ENCODE measurements around the gene CTDP1. TPM values are rescaled to one million over a fixed set of nuclear protein-coding genes. Genes with fewer than 3 reads are reported as not detected.

Gene CTDP1
- polyA plus RNA-seq, 3 donors: 10.3 to 11.3 (median 10.5) TPM

DNA sequence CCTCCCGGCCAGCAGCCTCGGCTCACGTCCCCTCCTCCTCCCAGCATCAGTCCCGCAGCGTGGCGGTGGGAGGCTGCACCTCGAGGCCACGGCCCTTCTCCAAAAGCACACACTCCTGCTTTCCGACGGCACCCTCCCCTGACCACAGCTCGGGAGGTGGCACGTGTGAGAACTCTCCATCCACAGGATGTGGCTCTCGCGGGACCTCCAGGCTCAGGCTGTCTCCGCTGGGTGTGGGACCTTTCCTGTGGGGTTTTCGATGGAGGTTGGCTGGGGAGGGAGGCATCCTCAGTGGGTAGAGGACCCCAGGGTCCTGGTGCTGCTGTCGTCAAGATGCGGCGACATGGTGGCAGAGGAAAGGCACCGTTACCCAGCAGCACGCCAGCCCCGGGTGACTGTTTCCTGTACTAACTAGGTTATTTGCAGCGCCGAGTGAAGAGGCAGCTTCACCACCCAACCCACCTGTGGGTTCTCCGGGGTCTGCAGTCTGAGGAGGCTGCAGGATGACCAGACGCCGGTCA, 75.3 kb downstream of the CTDP1 start:
- DNase-seq (ENCODE audit: low read depth in 3 of 3, low spot score in 2 of 3): no peak

DNA sequence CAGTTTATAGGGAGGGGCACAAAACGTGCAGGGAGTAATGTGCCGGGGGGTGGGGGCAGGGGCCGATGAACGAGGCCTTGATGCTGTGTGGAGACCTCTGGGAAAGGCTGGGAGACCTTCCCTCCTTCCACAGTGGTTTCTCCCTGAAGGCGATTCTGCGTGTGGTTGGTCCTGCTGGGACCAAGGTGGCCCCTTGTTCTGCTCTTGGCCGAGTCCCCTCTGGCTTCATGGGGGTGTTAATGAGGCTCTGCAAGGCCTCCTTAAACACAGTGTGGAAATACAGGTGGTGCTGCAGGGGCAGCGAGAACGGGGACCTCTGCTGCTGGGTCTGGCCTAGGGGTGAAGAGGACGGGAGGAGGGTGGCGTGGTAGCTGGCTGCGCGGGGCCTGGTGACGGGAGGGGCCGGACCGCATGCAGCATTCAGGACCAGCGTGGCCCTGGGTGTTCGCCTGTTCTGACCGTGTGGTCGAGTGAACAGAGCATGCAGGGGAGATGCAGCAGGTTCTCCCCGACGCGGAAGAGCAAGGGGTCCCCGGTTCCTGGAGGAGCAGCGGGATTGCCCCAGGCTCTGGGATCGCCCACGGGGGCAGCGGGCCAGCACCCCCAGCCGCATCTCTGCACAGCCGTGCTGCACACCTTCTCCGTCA, 76.0 kb downstream of the CTDP1 start:
- no peak for DNase-seq (ENCODE audit: low read depth in 3 of 3, low spot score in 2 of 3)

DNA sequence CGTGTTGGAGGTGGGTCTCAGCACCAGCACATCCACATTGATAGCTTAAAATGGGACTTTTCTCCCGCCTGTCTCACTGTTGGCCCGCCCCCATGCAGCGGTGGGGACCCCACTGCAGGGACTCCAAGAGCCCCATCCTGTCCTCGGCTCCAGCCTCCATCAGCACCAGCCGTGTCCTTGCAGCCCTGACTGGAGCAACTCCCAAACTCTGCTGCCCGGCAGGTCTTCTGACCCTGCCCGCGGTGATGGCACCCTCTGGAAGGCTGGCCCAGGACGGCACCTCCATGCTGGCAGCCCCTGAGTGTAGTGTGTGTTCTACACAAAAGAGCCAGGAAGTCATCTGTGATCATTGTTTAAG, 76.5 kb downstream of the CTDP1 start:
- no peak for DNase-seq (ENCODE audit: low read depth in 3 of 3, low spot score in 2 of 3)

- DNase-seq (ENCODE audit: low read depth in 3 of 3, low spot score in 2 of 3): no peak
Measured at GRCh38 chr18:79756826-79757225, 77.2 kb downstream of the CTDP1 start.

DNA sequence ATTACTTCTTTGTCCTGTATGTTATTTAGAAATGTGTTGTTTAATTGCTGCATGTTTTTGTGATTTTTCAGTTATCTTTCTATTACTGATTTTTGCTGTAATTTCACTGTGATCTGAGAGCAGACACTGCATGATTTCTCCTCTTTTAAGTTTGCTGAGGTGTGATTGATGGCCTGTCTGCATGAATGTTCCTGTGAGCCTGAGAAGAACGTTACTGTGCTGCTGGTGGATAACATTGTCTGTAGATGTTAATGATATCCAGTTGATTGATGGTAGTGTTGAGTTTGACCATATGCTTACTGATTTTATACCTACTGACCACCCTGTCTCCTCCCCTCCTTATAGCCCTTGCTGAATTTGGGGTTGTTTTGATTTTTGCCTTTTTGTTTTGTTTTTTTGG, 80.7 kb downstream of the CTDP1 start:
- DNase-seq (ENCODE audit: low read depth in 3 of 3, low spot score in 2 of 3): no peak

GRCh38 chr18:79760881-79761280, 81.3 kb downstream of the CTDP1 start:
- DNase-seq (ENCODE audit: low read depth in 3 of 3, low spot score in 2 of 3): no peak

DNA sequence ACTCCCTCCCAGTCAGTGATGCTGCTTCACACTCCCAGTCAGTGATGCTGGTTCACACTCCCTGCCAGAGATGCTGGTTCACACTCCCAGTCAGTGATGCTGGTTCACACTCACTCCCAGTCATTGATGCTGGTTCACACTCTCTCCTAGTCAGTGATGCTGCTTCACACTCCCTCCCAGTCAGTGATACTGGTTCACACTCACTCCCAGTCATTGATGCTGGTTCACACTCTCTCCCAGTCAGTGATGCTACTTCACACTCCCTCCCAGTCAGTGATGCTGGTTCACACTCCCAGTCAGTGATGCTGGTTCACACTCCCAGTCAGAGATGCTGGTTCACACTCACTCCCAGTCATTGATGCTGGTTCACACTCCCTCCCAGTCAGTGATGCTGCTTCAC, 83.8 kb downstream of the CTDP1 start:
- no peak for DNase-seq (ENCODE audit: low read depth in 3 of 3, low spot score in 2 of 3)

DNA sequence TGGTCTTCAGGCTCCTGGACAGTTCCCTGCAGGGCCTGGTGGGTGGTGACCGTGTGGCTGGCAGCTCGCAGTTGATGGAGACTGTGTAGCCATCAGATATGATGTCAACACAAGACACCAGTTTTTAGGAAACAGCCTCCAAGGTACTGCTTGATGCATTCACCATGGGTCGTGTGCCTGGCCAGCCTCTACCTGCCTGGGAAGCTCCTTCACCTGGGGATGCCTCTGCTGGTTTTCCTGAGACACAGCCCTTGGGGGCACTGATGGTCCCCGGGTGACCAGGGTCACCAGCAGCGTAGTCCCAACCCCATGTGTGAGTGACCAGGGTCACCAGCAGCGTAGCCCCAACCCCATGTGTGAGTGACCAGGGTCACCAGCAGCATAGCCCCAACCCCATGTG, 84.5 kb downstream of the CTDP1 start:
- DNase-seq (ENCODE audit: low read depth in 3 of 3, low spot score in 2 of 3): no peak

- no peak for DNase-seq (ENCODE audit: low read depth in 3 of 3, low spot score in 2 of 3)
Measured at GRCh38 chr18:79765491-79766245, 86.1 kb downstream of the CTDP1 start.

DNA sequence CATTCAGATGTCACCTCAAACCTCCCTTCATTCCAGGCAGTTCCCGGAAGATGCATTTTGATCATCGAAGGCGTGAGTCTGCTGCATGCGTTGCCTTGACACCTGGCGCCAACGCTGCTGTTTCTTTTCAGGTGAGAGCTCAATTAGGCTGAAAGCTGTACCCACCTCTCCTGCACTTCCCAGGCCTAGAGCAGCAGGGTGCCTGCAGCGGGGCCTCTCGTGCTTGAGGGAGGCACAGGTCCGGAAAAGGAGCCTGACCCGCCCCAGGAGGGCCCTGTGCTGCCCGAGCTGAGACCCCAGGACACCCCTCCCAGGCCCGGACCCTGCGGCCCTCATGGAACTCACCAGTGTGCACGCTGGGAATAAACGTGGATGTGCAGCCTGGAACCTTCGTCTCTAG, 86.7 kb downstream of the CTDP1 start:
- DNase-seq (ENCODE audit: low read depth in 3 of 3, low spot score in 2 of 3): no peak

DNA sequence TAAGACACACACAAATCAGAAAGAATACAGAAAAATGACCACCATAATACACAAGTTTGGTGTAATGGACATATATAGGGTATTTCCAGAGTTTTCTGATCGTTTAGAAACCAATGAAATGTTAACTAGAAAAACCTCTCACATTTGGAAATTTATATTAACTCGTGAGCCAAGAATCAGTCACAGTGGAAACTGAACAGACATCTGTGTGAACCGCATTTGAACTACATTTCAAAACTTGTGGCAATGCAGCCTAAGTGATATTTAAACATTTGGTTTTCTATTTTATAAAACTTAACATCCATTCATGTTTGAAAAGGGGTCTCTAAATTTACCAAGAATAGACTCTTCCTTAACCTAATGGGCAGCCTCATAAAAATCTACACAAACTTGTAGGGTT, 89.1 kb downstream of the CTDP1 start:
- DNase-seq (ENCODE audit: low read depth in 3 of 3, low spot score in 2 of 3): no peak

DNA sequence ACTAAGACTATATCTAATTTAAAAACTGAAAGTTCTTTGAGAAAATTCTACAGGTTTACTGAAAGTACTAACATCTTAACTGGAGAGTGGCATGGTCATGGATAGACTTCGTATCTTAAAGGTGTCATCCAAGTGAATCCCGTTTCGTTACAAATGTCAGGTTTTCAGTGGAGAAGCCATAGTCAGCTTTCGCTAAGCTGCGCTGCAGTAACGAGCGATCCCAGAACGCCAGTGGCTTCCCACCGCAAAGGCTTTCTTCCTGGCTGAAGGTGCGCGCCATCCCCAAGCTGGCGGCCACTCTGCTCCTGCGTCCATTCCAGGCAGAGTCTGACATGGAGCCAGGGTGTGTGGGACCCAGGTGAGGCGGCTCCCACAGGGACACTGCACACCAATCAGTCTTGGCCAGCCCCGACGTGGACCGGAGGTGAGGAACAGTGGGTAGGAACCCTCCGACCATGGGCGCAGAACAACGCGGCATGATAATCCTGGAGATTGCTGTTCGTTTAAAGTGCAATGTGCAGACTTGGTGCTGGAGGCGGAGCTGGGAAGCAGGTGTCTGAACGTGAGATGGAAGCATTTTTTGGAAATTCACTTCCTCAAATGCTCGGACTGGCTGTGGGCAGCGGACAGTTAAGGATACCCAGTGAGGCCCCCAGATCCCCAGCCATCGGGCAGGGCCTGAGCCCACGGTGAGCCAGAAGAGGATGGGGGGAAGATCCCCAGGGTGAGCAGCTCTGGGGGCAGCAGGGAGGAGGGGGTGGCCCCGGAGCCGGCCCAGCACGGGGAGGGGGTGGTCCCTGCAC, 90.3 kb downstream of the CTDP1 start:
- DNase-seq (ENCODE audit: low read depth in 3 of 3, low spot score in 2 of 3): no peak

- no peak for DNase-seq (ENCODE audit: low read depth in 3 of 3, low spot score in 2 of 3)
Measured at GRCh38 chr18:79770501-79770815, 90.9 kb downstream of the CTDP1 start.

- no peak for DNase-seq (ENCODE audit: low read depth in 3 of 3, low spot score in 2 of 3)
Measured at GRCh38 chr18:79770826-79771225, 91.2 kb downstream of the CTDP1 start.

- DNase-seq (ENCODE audit: low read depth in 3 of 3, low spot score in 2 of 3): no peak
Measured at GRCh38 chr18:79771446-79772107, 92.0 kb downstream of the CTDP1 start.

DNA sequence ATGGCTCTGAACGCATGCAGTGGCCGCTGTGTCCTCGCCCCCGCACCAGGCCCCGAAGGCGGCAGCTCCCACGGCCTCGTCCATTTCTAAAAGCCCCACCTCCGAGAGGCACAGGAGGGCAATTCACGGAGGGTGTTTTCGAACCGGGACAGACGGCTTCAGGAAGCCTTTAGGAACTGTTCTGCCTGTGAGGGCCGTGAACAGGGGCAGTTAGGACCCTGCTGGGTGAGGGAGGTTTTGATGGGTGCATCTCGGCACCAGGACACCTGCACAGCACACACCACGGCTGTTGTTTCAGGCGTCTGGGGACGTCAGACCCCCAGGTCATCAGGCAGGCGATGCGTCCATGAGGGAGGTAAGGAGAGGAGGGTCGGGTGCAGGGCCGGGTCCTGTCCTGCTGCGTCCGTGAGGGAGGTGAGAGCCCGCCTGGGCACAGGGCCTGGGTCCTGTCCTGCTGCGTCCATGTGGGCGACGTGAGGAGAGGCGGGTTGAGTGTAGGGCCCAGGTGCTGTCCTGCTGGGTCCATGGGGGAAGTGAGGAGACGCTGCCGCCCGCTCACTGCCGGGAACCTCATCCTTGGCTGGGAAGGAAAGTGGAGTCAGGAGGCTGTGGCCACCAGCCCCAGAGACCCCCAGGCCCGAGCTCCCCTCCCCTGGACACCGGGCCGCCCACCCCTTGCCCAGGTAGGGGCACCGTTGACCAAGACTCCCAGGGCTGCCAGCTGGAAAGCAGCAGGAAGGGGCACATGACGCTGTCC, 92.7 kb downstream of the CTDP1 start:
- no peak for DNase-seq (ENCODE audit: low read depth in 3 of 3, low spot score in 2 of 3)

- no peak for DNase-seq (ENCODE audit: low read depth in 3 of 3, low spot score in 2 of 3)
Measured at GRCh38 chr18:79772865-79773696, 93.5 kb downstream of the CTDP1 start.

- DNase-seq (ENCODE audit: low read depth in 3 of 3, low spot score in 2 of 3): no peak
Measured at GRCh38 chr18:79774111-79774510, 94.5 kb downstream of the CTDP1 start.

GRCh38 chr18:79775441-79776221, 96.0 kb downstream of the CTDP1 start:
- no peak for DNase-seq (ENCODE audit: low read depth in 3 of 3, low spot score in 2 of 3)
